Thyroid gland (tissue), 4 donors: ENCODE results near the gene IL3RA. TPM values are rescaled to one million over a fixed set of nuclear protein-coding genes. Genes with fewer than 3 reads are reported as not detected.

Experiments used
- DNase-seq, 2 donors: peaks; one replicate each; pipeline ENCODE4 v3.0.0-alpha.2; 2019
- H3K27ac ChIP-seq, 3 donors: fragments of 200-600 bp; sonication (generic); 1 replicate in 2 of 3; 2 replicates in 1 of 3; pipeline ENCODE4 v1.5.1; 2016 to 2019; ENCODE audit warnings: mild to moderate bottlenecking in 1 of 3, moderate library complexity in 1 of 3
- H3K27me3 ChIP-seq: fragments of 200-600 bp; sonication (generic); one replicate; pipeline ENCODE4 v1.5.1; 2019
- H3K36me3 ChIP-seq, 2 donors: fragments of 200-600 bp; sonication (generic); one replicate each; pipeline ENCODE4 v1.5.1; 2016 to 2019
- H3K4me1 ChIP-seq, 2 donors: fragments of 200-600 bp; sonication (generic); one replicate each; pipeline ENCODE4 v1.5.1; 2017 to 2019
- H3K4me3 ChIP-seq, 3 donors: fragments of 200-600 bp; sonication (generic); replicated peaks in 1 of 3; 1 replicate in 2 of 3; 2 replicates in 1 of 3; pipeline ENCODE4 v1.5.1; 2016; ENCODE audit warnings: mild to moderate bottlenecking in 1 of 3
- H3K9me3 ChIP-seq: fragments of 200-600 bp; sonication (generic); one replicate; pipeline ENCODE4 v1.5.1; 2017
- POLR2A ChIP-seq, 2 donors: fragments of 450-650 bp; IDR thresholded peaks; one replicate each; pipeline ENCODE4 v1.6.1; 2017; ENCODE audit warnings: antibody characterized with exemption in 2 of 2, mild to moderate bottlenecking in 2 of 2, moderate library complexity in 1 of 2
- WGBS, 2 donors: methylation state at CpG; one replicate each; pipeline ENCODE4 v1.1.5; 2017; 5-methylcytosine and 5-hydroxymethylcytosine counted together
- intact Hi-C: fragments of 100-400 bp; cut with DNase I; formaldehyde crosslinking; loops from one replicate; pipeline ENCODE4 v1.15.1; 2023
- total RNA-seq, 4 donors: library from RNA; depleted of rRNA; stranded (reverse); fragments of >200 nt; gene quantifications; one replicate each; pipeline ENCODE4 v1.2.3, GENCODE V29; 2016
- TF ChIP-seq, protein P1 (sequence below), 6 experiments: fragments of 200-600 bp in 3 of 6; fragments of 450-650 bp in 3 of 6; sonication (generic) in 3 of 6; IDR thresholded peaks; one replicate each; pipeline ENCODE4 v1.5.1; 2016 to 2019; ENCODE audit warnings: antibody characterized with exemption in 6 of 6, mild to moderate bottlenecking in 2 of 6, inconsistent platforms in 1 of 6, moderate library complexity in 1 of 6

IL3RA gene
- total RNA-seq, 4 donors from 2014 or later: 0.89 to 4.5 (median 3.3) TPM

DNA sequence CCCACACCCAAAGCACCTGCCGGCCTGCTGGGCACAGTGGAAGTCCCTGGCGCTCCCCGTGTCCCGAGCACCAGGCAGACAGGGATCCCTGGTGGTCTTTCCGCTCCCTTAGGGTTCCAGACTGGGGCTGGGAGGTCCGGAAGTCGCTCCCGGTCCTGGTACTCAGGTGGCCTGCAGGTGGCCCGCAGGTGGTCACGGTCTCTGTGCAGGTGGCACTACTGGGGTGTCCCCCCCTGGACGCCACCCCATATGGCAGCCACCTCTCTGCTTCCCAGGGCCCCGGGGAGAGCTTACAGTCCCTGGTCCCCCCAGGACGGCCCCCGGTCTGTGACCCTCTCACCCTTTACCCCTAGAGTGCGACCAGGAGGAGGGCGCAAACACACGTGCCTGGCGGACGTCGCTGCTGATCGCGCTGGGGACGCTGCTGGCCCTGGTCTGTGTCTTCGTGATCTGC is 41.7 kb downstream of the IL3RA start:
- no peaks in the 10 kb centered on the region for H3K4me1 ChIP-seq
- H3K36me3 ChIP-seq: peaks cover 0 to under 1% of the 10 kb centered on the region in 2 donors
- no peak overlapping the region for H3K4me3 ChIP-seq
- DNase-seq: no peak
- TF ChIP-seq POLR2A (IDR thresholded peaks at IDR 0.05): no peak
- TF ChIP-seq, protein P1, sequence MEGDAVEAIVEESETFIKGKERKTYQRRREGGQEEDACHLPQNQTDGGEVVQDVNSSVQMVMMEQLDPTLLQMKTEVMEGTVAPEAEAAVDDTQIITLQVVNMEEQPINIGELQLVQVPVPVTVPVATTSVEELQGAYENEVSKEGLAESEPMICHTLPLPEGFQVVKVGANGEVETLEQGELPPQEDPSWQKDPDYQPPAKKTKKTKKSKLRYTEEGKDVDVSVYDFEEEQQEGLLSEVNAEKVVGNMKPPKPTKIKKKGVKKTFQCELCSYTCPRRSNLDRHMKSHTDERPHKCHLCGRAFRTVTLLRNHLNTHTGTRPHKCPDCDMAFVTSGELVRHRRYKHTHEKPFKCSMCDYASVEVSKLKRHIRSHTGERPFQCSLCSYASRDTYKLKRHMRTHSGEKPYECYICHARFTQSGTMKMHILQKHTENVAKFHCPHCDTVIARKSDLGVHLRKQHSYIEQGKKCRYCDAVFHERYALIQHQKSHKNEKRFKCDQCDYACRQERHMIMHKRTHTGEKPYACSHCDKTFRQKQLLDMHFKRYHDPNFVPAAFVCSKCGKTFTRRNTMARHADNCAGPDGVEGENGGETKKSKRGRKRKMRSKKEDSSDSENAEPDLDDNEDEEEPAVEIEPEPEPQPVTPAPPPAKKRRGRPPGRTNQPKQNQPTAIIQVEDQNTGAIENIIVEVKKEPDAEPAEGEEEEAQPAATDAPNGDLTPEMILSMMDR (IDR thresholded peaks at IDR 0.05): no peak
- intact Hi-C loops: no loop called here
- no peak overlapping the region for H3K27ac ChIP-seq
- H3K9me3 ChIP-seq: no peaks in the 10 kb centered on the region
- 89 to 90% methylated on average over 13 to 18 of the region's 24 CpGs for WGBS, 2 donors
- no peaks in the 10 kb centered on the region for H3K27me3 ChIP-seq

DNA sequence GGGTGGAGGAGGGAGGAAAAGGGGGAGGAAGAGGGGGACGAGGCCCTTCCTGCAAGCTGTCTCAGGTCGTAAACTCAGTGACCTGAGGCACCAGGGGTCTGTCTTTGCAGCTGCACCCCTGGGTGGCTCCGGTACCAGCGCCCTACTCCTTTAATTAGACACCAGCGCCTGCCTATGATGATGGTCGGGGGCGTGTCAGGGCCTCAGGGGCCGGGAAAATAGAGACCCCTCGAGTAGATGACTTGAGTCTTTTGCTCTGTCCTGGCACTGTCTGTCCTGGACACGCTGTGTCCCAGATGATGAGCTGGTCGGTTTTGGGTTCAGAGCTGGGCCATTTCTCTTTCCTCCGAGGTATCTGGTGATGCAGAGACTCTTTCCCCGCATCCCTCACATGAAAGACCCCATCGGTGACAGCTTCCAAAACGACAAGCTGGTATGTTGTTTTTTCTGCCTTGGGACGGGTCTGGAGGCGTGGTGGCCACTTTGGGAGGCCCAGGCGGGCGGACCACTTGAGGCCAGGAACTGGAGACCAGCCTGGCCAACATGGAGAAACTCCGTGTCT is 44.2 kb downstream of the IL3RA start:
- no peaks in the 10 kb centered on the region for H3K9me3 ChIP-seq
- no peak overlapping the region for H3K27ac ChIP-seq
- no peak for TF ChIP-seq POLR2A (IDR thresholded peaks at IDR 0.05)
- TF ChIP-seq, protein P1 (IDR thresholded peaks at IDR 0.05): no peak
- WGBS, 2 donors: 54 to 63% methylated on average over 20 of the region's 20 CpGs
- H3K27me3 ChIP-seq: no peaks in the 10 kb centered on the region
- H3K4me3 ChIP-seq: no peak overlapping the region
- no peaks in the 10 kb centered on the region for H3K4me1 ChIP-seq
- intact Hi-C loops: no loop called here
- no peak for DNase-seq
- peaks cover 8 to 17% of the 10 kb centered on the region in 2 donors for H3K36me3 ChIP-seq

GRCh38 chrX:1384658-1385252 is 48.2 kb downstream of the IL3RA start:
- no peak for DNase-seq
- Histone ChIP-seq H3K36me3 (peaks cover 48 to 57% of the 10 kb centered on the region in 2 donors), H3K4me3 (no peak overlapping the region), H3K27me3 (no peaks in the 10 kb centered on the region), H3K27ac (no peak overlapping the region), H3K9me3 (no peaks in the 10 kb centered on the region), H3K4me1 (peaks cover 2 to 9% of the 10 kb centered on the region in 2 donors)
- 93 to 94% methylated on average over 18 of the region's 18 CpGs for WGBS, 2 donors
- no peak for TF ChIP-seq POLR2A (IDR thresholded peaks at IDR 0.05)
- TF ChIP-seq, protein P1 (IDR thresholded peaks at IDR 0.05): no peak
- intact Hi-C loops: no loop called here

- WGBS, 2 donors: 94 to 95% methylated on average over 34 to 36 of the region's 36 CpGs
- Histone ChIP-seq H3K9me3 (no peaks in the 10 kb centered on the region), H3K4me1 (peaks cover 10 to 14% of the 10 kb centered on the region in 2 donors), H3K27me3 (no peaks in the 10 kb centered on the region), H3K27ac (no peak overlapping the region), H3K36me3 (peaks cover 56 to 63% of the 10 kb centered on the region in 2 donors), H3K4me3 (no peak overlapping the region)
- intact Hi-C loops: no loop called here
- TF ChIP-seq, protein P1 (IDR thresholded peaks at IDR 0.05): no peak
- no peak for TF ChIP-seq POLR2A (IDR thresholded peaks at IDR 0.05)
- DNase-seq: no peak
Measured at GRCh38 chrX:1385253-1386223, 49.0 kb downstream of the IL3RA start.
